ENCODE data around the gene HOXC4. TPM values are rescaled to one million over a fixed set of nuclear protein-coding genes. Genes with fewer than 3 reads are reported as not detected.

HOXC4 gene
- total and polyA plus RNA-seq, 2 donors (not counting 3 experiments of a cell fraction or from before 2014, with no cell fraction given) = 0.06 to 0.58 TPM

DNA sequence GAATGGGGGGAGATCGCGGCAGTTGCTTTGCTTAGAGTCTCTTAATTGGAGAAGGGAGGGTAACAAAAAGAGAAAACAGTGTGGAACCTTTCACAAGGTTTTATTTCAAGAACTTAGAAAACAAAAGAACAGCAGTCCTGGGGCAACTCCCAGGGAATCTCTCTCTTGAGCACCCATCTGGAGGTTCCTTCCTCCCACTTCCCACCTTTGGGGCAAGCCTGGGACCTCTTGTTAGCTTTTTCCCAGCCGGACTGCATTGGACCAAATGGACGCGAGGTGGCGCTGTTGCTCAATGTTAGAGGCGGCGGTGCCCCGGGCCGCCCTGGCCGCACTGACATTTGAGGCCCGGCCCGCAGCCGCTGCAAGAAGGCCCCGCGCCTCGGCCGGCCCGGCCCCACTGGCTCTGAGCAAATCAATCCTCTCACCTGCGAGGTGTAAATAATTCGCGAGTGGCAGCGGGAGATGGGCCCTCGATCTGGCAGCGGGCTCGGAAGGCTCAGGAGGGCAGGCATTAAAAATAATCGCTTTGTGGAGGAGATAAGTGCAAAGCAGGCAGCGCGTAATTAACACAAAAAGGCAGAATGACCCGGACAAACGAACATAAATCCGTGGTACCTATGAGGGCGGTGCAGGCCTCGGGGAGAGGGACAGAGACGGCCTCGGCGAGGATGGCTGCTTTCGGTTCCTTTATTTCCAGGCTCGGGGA lies 47.6 kb upstream of the HOXC4 start:
- Histone ChIP-seq H3K4me1 (ENCODE audit: control insufficient read depth, extremely low read depth, insufficient read depth, low read length) (no peaks in the 10 kb centered on the region), H3K27me3 (ENCODE audit: control insufficient read depth in 2 of 2, insufficient read depth in 2 of 2, low read length in 2 of 2) (peaks cover 79 to 89% of the 10 kb centered on the region in 2 experiments), H3K9me1 (replicated peaks; ENCODE audit: control insufficient read depth, extremely low read depth, insufficient read depth, low read length) (no peaks in the 10 kb centered on the region), H3K9me3 (replicated peaks; ENCODE audit: control insufficient read depth, insufficient read depth, low read length) (no peaks in the 10 kb centered on the region), H3K79me2 (ENCODE audit: control insufficient read depth, insufficient read depth, low read length) (no peaks in the 10 kb centered on the region), H3K9ac (replicated peaks; ENCODE audit: extremely low read depth, insufficient read depth, low read length) (no peak overlapping the region), H3K27ac (ENCODE audit: insufficient read depth, low read depth, low read length) (no peak overlapping the region), H3K36me3 (ENCODE audit: control insufficient read depth in 2 of 2, extremely low read depth in 1 of 2, insufficient read depth in 2 of 2, low read length in 2 of 2) (no peaks in the 10 kb centered on the region), H4K20me1 (replicated peaks; ENCODE audit: control insufficient read depth, extremely low read depth, insufficient read depth, low read length) (no peaks in the 10 kb centered on the region), H3K4me2 (ENCODE audit: insufficient read depth, low read length) (no peak overlapping the region), H3K4me3 (replicated peaks in 1 of 3; ENCODE audit: insufficient read depth in 1 of 3, low read depth in 1 of 3, low read length in 3 of 3) (no peak overlapping the region), H2AFZ (ENCODE audit: low read depth, low read length) (no peak overlapping the region)
- DNase-seq (ENCODE audit: low read depth, low spot score) = peak; percentile 79
- intact Hi-C loops (cut with micrococcal nuclease) = loop anchor here (1.0 to 10.0 kb wide), 4 partner anchors 185 to 359 kb away; partner anchors contain the start of gene GPR84
- CTCF ChIA-PET = interaction anchor here (0.6 to 17.0 kb wide), 32 partner anchors 10 to 373 kb away, joined by 3 to 616 read pairs (median 4); partner anchors contain the start of genes HOXC10, HOXC5, HOXC6 and SMUG1
- BruUV-seq (replicated peaks) = no TSS peak
- POLR2A ChIA-PET = no interaction called here
- no peak for TF ChIP-seq JUN (IDR thresholded peaks at IDR 0.05; ENCODE audit: borderline replicate concordance, insufficient read depth, insufficient read length, low read depth)
- TF ChIP-seq FOS (IDR thresholded peaks at IDR 0.05; ENCODE audit: borderline replicate concordance, insufficient read depth, low read length) = no peak
- TF ChIP-seq CTCF (IDR thresholded peaks at IDR 0.05; ENCODE audit: extremely low read depth in 1 of 2, insufficient read depth in 1 of 2, low read depth in 1 of 2, low read length in 2 of 2) = peak; percentile 84 to 86
- dilution Hi-C loops (cut with MboI; ENCODE audit: extremely low pct_ligation_motif_present, low sequenced_read_pairs) = no loop called here
- FAIRE-seq = peak; percentile 87
